Activated CD4-positive, alpha-beta T cell treated with anti-CD3 and anti-CD28 coated beads, Interleukin-2, amount 10 ng/mL, durations not matched to agents 24 days and 14 days (primary cell): ENCODE measurements around the gene CTRB2. TPM values are rescaled to one million over a fixed set of nuclear protein-coding genes. Genes with fewer than 3 reads are reported as not detected.

Experiments used
- DNase-seq: peaks from one replicate; pipeline ENCODE4 v3.0.0; 2022
- H3K27ac Mint-ChIP-seq: one replicate; pipeline ENCODE4 v1.8.0; 2022; ENCODE audit warnings: mild to moderate bottlenecking, mixed read lengths
- H3K27me3 Mint-ChIP-seq: one replicate; pipeline ENCODE4 v1.8.0; 2022; ENCODE audit warnings: mixed read lengths
- H3K36me3 Mint-ChIP-seq: one replicate; pipeline ENCODE4 v1.8.0; 2022; ENCODE audit warnings: low read depth, mild to moderate bottlenecking, mixed read lengths
- H3K4me1 Mint-ChIP-seq: one replicate; pipeline ENCODE4 v1.8.0; 2021; ENCODE audit warnings: mixed read lengths
- H3K4me3 Mint-ChIP-seq: one replicate; pipeline ENCODE4 v1.8.0; 2022; ENCODE audit warnings: mild to moderate bottlenecking, moderate library complexity, mixed read lengths
- H3K9me3 Mint-ChIP-seq: one replicate; pipeline ENCODE4 v1.8.0; 2021; ENCODE audit warnings: mixed read lengths
- intact Hi-C: fragments of 100-400 bp; cut with micrococcal nuclease; formaldehyde crosslinking; loops from one replicate; pipeline ENCODE4 v1.15.1; 2023
- total RNA-seq: library from RNA; stranded (reverse); gene quantifications from 2 replicates; pipeline ENCODE4 v1.2.3, GENCODE V29; 2022

CTRB2 gene
- not detected in 2 replicates for total RNA-seq

GRCh38 chr16:75206749-75207451 is at the start of gene CTRB2:
Gene CTRB2, minus strand, starts transcription at chr16:75207161. Its CDS starts 20 bp downstream, at chr16:75207141.
- no peaks in the 10 kb centered on the region for H3K4me1 Mint-ChIP-seq
- no peaks in the 10 kb centered on the region for H3K27me3 Mint-ChIP-seq
- no peak within 1 kb of the TSS for H3K4me3 Mint-ChIP-seq
- no peak within 1 kb of the TSS for H3K27ac Mint-ChIP-seq
- intact Hi-C loops, result loop anchor here (2.0 kb wide), 1 partner anchor 18 kb away; no protein-coding TSS in a partner anchor
- no peak for DNase-seq
- no peaks in the 10 kb centered on the region for H3K36me3 Mint-ChIP-seq
- no peaks in the 10 kb centered on the region for H3K9me3 Mint-ChIP-seq

DNA sequence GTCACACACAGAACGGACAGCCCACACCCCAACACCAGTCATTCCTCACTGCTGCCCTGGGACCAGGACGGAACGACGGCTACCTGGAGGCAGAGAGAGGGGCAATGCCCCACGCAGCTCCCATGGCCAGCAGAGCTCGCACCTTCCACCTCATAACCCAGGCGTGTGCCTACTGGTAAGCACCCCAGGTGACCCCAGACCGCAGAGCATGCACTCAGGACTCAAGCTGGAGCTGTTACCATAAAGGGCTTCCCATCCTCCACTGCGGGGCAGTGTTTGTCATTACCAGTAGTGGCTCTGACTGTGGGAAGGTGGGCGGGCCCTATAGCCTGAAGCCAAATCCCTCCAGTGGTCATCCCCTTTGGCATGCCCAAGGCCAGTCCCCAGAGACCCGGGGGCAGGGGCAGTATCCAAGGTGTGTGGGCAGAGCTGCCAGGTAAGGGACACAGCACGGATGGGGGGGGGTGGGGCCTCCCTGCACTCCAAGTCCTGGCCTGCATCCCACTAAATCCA is 49.2 kb upstream of the CTRB2 start:
- Mint-ChIP-seq H3K4me1 (peaks cover 2% of the 10 kb centered on the region), H3K27ac (no peak overlapping the region), H3K4me3 (no peak overlapping the region), H3K9me3 (no peaks in the 10 kb centered on the region), H3K27me3 (peaks cover 32% of the 10 kb centered on the region), H3K36me3 (no peaks in the 10 kb centered on the region)
- DNase-seq, result no peak
- intact Hi-C loops, result no loop called here

- Mint-ChIP-seq H3K9me3 (no peaks in the 10 kb centered on the region), H3K36me3 (no peaks in the 10 kb centered on the region), H3K27ac (no peak overlapping the region), H3K27me3 (peaks cover 38% of the 10 kb centered on the region), H3K4me1 (peaks cover 2% of the 10 kb centered on the region), H3K4me3 (no peak overlapping the region)
- intact Hi-C loops, result no loop called here
- no peak for DNase-seq
Measured at GRCh38 chr16:75254359-75254837, 47.4 kb upstream of the CTRB2 start.

- DNase-seq, result no peak
- H3K9me3 Mint-ChIP-seq, result no peaks in the 10 kb centered on the region
- peaks cover 41% of the 10 kb centered on the region for H3K27me3 Mint-ChIP-seq
- no peak overlapping the region for H3K4me3 Mint-ChIP-seq
- no peaks in the 10 kb centered on the region for H3K36me3 Mint-ChIP-seq
- H3K4me1 Mint-ChIP-seq, result peaks cover 2% of the 10 kb centered on the region
- intact Hi-C loops, result no loop called here
- no peak overlapping the region for H3K27ac Mint-ChIP-seq
Measured at GRCh38 chr16:75252946-75253911, 46.3 kb upstream of the CTRB2 start.

- intact Hi-C loops, result no loop called here
- Mint-ChIP-seq H3K4me3 (peak overlapping the region; percentile 57), H3K36me3 (no peaks in the 10 kb centered on the region), H3K27ac (no peak overlapping the region), H3K9me3 (no peaks in the 10 kb centered on the region), H3K4me1 (peaks cover 2% of the 10 kb centered on the region), H3K27me3 (peaks cover 44% of the 10 kb centered on the region)
- no peak for DNase-seq
Measured at GRCh38 chr16:75252049-75252864, 45.3 kb upstream of the CTRB2 start.

DNA sequence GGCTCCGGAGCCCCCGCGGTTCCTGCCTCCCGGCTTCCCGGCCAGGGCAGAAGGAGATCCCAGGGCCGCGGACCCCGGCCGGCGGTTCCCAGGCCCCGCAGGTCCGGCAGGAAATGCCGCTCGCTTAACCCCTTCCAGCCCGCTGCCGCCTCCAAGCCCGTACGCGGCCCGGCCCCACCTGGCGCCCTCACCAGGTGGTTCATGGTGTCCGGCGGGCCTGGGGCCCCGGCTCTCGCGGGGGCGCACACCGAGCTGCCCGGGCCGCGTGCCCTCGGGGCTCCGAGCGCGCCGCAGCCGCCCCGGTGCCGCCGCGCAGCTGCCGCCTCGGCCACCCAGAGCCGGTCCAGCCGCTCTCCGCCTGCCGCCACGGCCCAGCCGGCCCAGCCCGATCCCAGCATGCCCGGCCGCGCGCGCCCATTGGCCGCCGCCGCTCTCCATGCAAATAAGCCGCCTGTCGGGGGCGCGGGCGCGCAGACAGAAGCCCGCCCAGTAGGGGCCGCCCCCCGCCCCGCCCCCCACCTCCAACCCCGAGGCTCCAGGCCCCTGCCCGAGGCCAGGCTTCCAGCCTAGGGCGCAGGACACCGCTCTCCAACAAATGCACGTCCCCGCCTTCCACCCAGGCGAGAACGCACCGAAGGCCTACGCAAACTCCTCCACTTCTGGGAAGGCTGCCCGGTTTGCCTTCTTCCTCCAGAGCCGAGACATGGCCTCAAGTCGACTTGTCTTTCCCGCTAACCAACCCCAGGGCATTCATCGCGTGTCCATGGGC is 44.5 kb upstream of the CTRB2 start, which contains the start of gene BCAR1:
Gene BCAR1, minus strand, starts transcription at position 345 of the 769 bp plus-strand sequence. Its CDS starts 142 bp downstream, at position 203.
- DNase-seq, result no peak
- Mint-ChIP-seq H3K36me3 (no peaks in the 10 kb centered on the region), H3K9me3 (no peaks in the 10 kb centered on the region), H3K27me3 (peaks cover 49% of the 10 kb centered on the region), H3K4me1 (peaks cover 2% of the 10 kb centered on the region), H3K4me3 (peak within 1 kb of the TSS; percentile 57), H3K27ac (no peak within 1 kb of the TSS)
- intact Hi-C loops, result no loop called here

DNA sequence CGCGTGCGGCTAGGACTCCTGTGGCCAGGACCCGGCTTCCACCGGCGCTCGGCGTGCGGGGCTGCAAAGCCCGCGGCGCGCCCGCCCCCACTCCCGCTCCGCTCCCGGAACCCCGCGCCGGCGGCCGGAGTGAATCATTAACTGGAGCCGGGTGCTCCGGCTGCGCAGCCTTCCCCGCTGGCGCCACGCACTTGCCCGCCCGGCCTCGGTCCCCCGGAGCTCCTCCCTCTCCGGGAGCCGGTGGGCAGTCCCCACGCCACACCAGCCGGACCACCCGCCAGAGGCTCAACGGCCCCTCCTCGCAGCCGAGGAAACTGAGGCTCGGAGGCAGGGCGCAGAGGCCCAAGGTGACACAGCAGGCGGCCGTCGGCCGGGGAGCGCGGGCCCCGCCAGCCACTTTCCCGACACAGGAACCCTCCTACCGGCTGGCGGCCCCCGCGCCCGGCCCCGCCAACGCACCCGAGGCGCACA is 43.9 kb upstream of the CTRB2 start:
- H3K4me3 Mint-ChIP-seq, result no peak overlapping the region
- H3K27ac Mint-ChIP-seq, result no peak overlapping the region
- no peaks in the 10 kb centered on the region for H3K9me3 Mint-ChIP-seq
- H3K36me3 Mint-ChIP-seq, result no peaks in the 10 kb centered on the region
- H3K4me1 Mint-ChIP-seq, result peaks cover 2% of the 10 kb centered on the region
- H3K27me3 Mint-ChIP-seq, result peaks cover 53% of the 10 kb centered on the region
- no peak for DNase-seq
- intact Hi-C loops, result no loop called here

DNA sequence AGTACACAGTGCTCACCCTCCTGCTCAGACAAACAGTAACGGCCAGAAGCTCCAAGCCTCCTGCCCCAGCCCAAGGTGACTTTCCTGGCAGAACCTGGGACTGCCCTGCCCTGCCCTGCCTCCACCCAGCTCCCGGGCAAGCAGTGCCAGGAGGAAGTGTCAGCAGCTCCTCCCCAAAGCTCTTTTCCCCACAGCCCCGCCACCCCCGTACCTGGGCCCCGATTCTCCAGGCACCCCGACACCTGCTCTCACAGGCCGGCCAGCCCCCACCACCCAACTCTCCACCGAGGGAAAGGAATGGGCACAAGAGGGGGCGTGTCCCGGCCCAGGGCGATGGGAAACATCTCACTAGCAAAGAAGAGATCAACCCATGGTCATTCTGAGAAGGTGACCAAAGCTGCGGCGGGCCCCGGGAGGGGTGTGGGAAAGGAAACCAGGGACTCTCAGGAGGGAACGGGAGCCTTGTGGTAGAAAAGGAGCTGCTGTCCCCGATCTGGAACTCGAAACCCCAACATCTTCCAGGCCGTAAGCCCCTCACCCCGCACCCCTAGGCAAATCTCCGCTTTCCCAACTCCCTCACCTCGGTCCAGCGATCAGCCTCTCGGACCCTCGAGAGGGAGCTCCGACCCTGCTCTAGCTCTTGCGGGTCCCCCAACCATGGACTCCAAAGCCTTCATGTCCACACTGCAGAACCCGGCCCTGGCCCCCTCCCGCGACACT is 43.3 kb upstream of the CTRB2 start:
- Mint-ChIP-seq H3K4me3 (no peak overlapping the region), H3K27me3 (peaks cover 53% of the 10 kb centered on the region), H3K9me3 (no peaks in the 10 kb centered on the region), H3K27ac (no peak overlapping the region), H3K4me1 (peaks cover 2% of the 10 kb centered on the region), H3K36me3 (no peaks in the 10 kb centered on the region)
- intact Hi-C loops, result no loop called here
- DNase-seq, result no peak

- no peaks in the 10 kb centered on the region for H3K9me3 Mint-ChIP-seq
- intact Hi-C loops, result no loop called here
- peaks cover 48% of the 10 kb centered on the region for H3K27me3 Mint-ChIP-seq
- H3K36me3 Mint-ChIP-seq, result no peaks in the 10 kb centered on the region
- H3K4me1 Mint-ChIP-seq, result peaks cover 2% of the 10 kb centered on the region
- no peak for DNase-seq
- no peak overlapping the region for H3K27ac Mint-ChIP-seq
- H3K4me3 Mint-ChIP-seq, result no peak overlapping the region
Measured at GRCh38 chr16:75249441-75249840, 42.5 kb upstream of the CTRB2 start.

- H3K4me3 Mint-ChIP-seq, result no peak overlapping the region
- H3K27ac Mint-ChIP-seq, result no peak overlapping the region
- no peak for DNase-seq
- no peaks in the 10 kb centered on the region for H3K36me3 Mint-ChIP-seq
- H3K27me3 Mint-ChIP-seq, result peaks cover 44% of the 10 kb centered on the region
- peaks cover 3% of the 10 kb centered on the region for H3K4me1 Mint-ChIP-seq
- intact Hi-C loops, result no loop called here
- no peaks in the 10 kb centered on the region for H3K9me3 Mint-ChIP-seq
Measured at GRCh38 chr16:75248536-75249380, 41.8 kb upstream of the CTRB2 start.

GRCh38 chr16:75248142-75248535 is 41.2 kb upstream of the CTRB2 start:
- H3K36me3 Mint-ChIP-seq, result no peaks in the 10 kb centered on the region
- no peak for DNase-seq
- H3K4me3 Mint-ChIP-seq, result no peak overlapping the region
- intact Hi-C loops, result no loop called here
- no peak overlapping the region for H3K27ac Mint-ChIP-seq
- H3K9me3 Mint-ChIP-seq, result no peaks in the 10 kb centered on the region
- H3K27me3 Mint-ChIP-seq, result peaks cover 40% of the 10 kb centered on the region
- peaks cover 3% of the 10 kb centered on the region for H3K4me1 Mint-ChIP-seq
